Psoas muscle (tissue), 8 donors: Measurements from ENCODE around the gene SSH2. TPM values are rescaled to one million over a fixed set of nuclear protein-coding genes. Genes with fewer than 3 reads are reported as not detected.

Experiments
- ATAC-seq, 4 donors: fragments of 200-7000 bp; cut with Tn5 transposase; one replicate each; pipeline ENCODE4 v1.9.1; 2020; ENCODE audit warnings: moderate library complexity in 3 of 4, mild to moderate bottlenecking in 2 of 4
- DNase-seq, 2 donors: peaks; one replicate each; pipeline ENCODE4 v3.0.0-alpha.2; 2020
- H3K27ac ChIP-seq: fragments of 200-600 bp; one replicate; pipeline ENCODE4 v1.8.0; 2022
- H3K27me3 ChIP-seq, 3 donors: fragments of 200-600 bp in 1 of 3; one replicate each; pipeline versions ENCODE4 v1.6.1 to v1.8.0; 2013 to 2022; ENCODE audit warnings: low read length in 2 of 3, mild to moderate bottlenecking in 2 of 3, moderate library complexity in 1 of 3; ENCODE audit not compliant: insufficient read depth in 3 of 3
- H3K36me3 ChIP-seq, 2 donors: fragments of 200-600 bp in 1 of 2; one replicate each; pipeline versions ENCODE4 v1.6.1 to v1.8.0; 2013 to 2022; ENCODE audit warnings: low read depth in 1 of 2, mild to moderate bottlenecking in 1 of 2, moderate library complexity in 1 of 2; ENCODE audit not compliant: insufficient read depth in 1 of 2
- H3K4me1 ChIP-seq: fragments of 200-600 bp; one replicate; pipeline ENCODE4 v1.8.0; 2022
- H3K4me3 ChIP-seq: fragments of 200-600 bp; one replicate; pipeline ENCODE4 v1.8.0; 2022; ENCODE audit warnings: mild to moderate bottlenecking
- H3K9me3 ChIP-seq: fragments of 200-600 bp; one replicate; pipeline ENCODE4 v1.8.0; 2022
- WGBS, 3 donors: extraction: QIAGEN DNeasy Blood & Tissue Kit; methylation state at CpG; one replicate each; pipeline versions ENCODE4 v1.1.6 to v1.1.7; 2013; 5-methylcytosine and 5-hydroxymethylcytosine counted together
- intact Hi-C, 2 donors: fragments of 100-400 bp; cut with DNase I; formaldehyde crosslinking; loops; one replicate each; pipeline versions ENCODE4 v1.11.0 to v1.14.2; 2022
- polyA plus RNA-seq, 3 donors: library from polyadenylated mRNA; stranded (reverse); fragments of 200-250 nt; gene quantifications; one replicate each; pipeline ENCODE4 v1.2.3, GENCODE V29; 2013
- total RNA-seq, 4 donors: library from RNA; stranded (reverse); fragmentation: NEBNext Ultra II Directional in 2 of 4; extraction: Animal tissue kit (Norgen Biotek cat#: 25700) in 2 of 4; gene quantifications; one replicate each; pipeline versions ENCODE4 v1.2.1 to v1.2.4, GENCODE V29; 2021 to 2023
- TF ChIP-seq, protein P1 (sequence below): fragments of 200-600 bp; IDR thresholded peaks from one replicate; pipeline ENCODE4 v1.8.0; 2022; ENCODE audit warnings: antibody characterized with exemption
- donor health status: healthy with polysubstance abuse.
- donor health status: DM: no; HTN: no; CAD: no; lungs with moderate emphysema.
- donor health status: Bipolar disorder and iron deficiency.
- donor health status: healthy.
- donor health status: DM: yes; HTN: yes; CAD: no.
- donor health status: DM: no; HTN: no; CAD: no.
- donor health status: DM: no; HTN: no; CAD: no.
- donor health status: DM: yes; HTN: yes; CAD: no.

Gene SSH2
- total and polyA plus RNA-seq, 7 donors = 28.0 to 168 (median 107) TPM

DNA sequence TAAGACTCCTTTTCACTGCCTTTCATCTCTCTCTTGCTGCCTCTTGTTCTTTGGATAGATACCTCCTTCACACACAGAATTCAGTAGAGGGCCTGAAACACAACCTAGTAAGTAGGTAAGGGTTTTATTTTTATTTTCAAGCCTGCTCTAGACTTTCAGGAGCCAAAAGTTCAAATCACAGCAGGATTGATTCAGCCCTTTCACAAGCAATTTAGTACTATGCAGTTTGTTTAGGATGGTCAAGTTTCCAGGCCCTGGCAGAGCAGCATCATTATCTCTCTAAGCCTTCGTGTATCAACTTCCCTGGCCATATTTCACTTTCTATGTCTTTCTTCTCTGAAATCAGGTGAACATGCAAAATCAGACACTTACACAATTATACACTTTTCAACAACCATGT, 158.5 kb downstream of the SSH2 start:
- H3K9me3 ChIP-seq = no peaks in the 10 kb centered on the region
- H3K4me3 ChIP-seq = no peak overlapping the region
- peak overlapping the region; percentile 79 for H3K27ac ChIP-seq
- DNase-seq (no peak), ATAC-seq (no peak)
- H3K4me1 ChIP-seq = peaks cover 18% of the 10 kb centered on the region
- H3K36me3 ChIP-seq = no peaks in the 10 kb centered on the region
- H3K27me3 ChIP-seq = no peaks in the 10 kb centered on the region
- TF ChIP-seq, protein P1, sequence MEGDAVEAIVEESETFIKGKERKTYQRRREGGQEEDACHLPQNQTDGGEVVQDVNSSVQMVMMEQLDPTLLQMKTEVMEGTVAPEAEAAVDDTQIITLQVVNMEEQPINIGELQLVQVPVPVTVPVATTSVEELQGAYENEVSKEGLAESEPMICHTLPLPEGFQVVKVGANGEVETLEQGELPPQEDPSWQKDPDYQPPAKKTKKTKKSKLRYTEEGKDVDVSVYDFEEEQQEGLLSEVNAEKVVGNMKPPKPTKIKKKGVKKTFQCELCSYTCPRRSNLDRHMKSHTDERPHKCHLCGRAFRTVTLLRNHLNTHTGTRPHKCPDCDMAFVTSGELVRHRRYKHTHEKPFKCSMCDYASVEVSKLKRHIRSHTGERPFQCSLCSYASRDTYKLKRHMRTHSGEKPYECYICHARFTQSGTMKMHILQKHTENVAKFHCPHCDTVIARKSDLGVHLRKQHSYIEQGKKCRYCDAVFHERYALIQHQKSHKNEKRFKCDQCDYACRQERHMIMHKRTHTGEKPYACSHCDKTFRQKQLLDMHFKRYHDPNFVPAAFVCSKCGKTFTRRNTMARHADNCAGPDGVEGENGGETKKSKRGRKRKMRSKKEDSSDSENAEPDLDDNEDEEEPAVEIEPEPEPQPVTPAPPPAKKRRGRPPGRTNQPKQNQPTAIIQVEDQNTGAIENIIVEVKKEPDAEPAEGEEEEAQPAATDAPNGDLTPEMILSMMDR = no peak
- 22 to 57% (median 32%) methylated on average over 1 of the region's 1 CpG for WGBS, 3 donors
- intact Hi-C loops = no loop called here

DNA sequence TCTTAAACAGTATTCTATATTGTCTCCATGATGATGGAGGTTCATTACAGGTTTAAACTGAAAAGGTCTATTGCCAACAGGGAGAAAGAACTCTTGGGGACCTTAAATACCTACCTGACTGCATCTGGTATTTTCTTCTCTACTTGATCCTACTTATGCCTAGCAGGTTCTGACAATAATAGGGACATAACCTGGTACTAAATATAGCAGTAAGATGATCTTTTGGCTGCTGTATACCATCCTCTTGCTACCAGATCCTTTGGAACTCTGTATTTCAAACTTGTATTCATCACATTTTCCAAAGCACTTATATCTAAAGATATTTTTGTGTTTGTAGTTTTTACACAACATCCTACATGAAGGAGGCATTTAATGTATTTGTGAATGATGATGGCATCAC, 160.8 kb downstream of the SSH2 start:
- intact Hi-C loops = no loop called here
- Histone ChIP-seq H3K27me3 (no peaks in the 10 kb centered on the region), H3K9me3 (no peaks in the 10 kb centered on the region), H3K27ac (peak overlapping the region; percentile 79), H3K4me3 (no peak overlapping the region), H3K36me3 (no peaks in the 10 kb centered on the region), H3K4me1 (peaks cover 18% of the 10 kb centered on the region)
- ATAC-seq (peak; percentile 77 to 87 (median 84)), DNase-seq (no peak)
- TF ChIP-seq, protein P1 = no peak

DNA sequence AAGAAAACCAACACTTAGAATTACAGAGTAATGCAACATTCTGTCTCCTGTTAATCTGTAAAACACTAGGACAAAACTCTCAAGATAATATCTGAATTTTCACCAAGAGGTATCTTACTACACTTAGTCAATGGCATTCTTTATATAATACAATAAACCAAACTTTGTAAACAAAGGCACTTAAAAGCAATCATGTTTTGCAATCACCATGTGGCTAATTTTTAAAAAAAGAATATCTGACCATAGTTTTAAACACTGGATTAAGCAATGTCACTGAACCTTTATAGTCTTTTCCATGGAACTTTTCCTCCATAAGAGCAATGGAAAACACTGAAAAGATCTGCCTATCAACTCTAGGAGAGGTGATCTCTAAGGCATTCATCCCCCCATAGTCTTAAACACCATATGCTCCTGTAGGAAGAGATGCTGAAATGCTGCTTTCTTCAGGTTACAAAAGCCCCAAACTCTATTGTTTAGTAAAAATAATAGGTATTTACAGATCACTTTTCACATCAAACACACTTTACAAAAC, 163.2 kb downstream of the SSH2 start:
- no peaks in the 10 kb centered on the region for H3K36me3 ChIP-seq
- H3K27me3 ChIP-seq = no peaks in the 10 kb centered on the region
- intact Hi-C loops = no loop called here
- peak overlapping the region; percentile 9 for H3K27ac ChIP-seq
- H3K9me3 ChIP-seq = no peaks in the 10 kb centered on the region
- peaks cover 18% of the 10 kb centered on the region for H3K4me1 ChIP-seq
- no peak for DNase-seq
- no peak for ATAC-seq
- TF ChIP-seq, protein P1 = no peak
- no peak overlapping the region for H3K4me3 ChIP-seq

DNA sequence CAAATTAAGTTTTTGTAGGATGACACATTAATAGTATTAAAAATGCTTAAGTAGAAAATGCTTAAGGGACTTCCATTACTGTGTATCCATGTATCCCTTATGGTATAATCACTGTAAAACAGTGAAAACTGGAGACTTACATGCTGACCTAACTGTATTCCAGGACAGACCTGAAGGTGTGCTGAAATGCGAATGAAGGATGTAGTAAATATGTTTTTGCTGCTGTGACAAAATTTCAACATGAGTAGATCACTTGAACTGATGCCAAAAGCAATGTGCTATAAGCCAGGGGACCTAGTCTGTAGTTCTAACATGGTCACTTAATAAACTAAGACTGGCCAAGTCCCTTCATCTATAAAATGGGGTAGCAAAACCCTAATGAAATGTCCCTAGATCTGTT, 165.3 kb downstream of the SSH2 start:
- intact Hi-C loops = loop anchor here (5.0 kb wide), 4 partner anchors 52 to 142 kb away; partner anchors contain the start of gene CORO6 (in 1 of the 2)
- 56 to 86% (median 73%) methylated on average over 1 of the region's 1 CpG for WGBS, 3 donors

More for the DNA sequence above, 165.3 kb downstream of the SSH2 start:
- ATAC-seq (no peak), DNase-seq (no peak)
- peaks cover 13% of the 10 kb centered on the region for H3K4me1 ChIP-seq
- TF ChIP-seq, protein P1 = no peak
- H3K27me3 ChIP-seq = no peaks in the 10 kb centered on the region
- H3K36me3 ChIP-seq = no peaks in the 10 kb centered on the region
- H3K9me3 ChIP-seq = no peaks in the 10 kb centered on the region
- peak overlapping the region; percentile 97 for H3K27ac ChIP-seq
- H3K4me3 ChIP-seq = no peak overlapping the region
